Activated CD4-positive, alpha-beta T cell treated with anti-CD3 and anti-CD28 coated beads for 24 hours (primary cell): Measurements from ENCODE around the gene C20orf173.
A peak's percentile ranks its signal among the peaks of the same experiment; 100 is the strongest.

Experiments
- DNase-seq, 2 donors: peaks; one replicate each; pipeline ENCODE4 v3.0.0-alpha.2; 2020; ENCODE audit warnings: low read depth in 2 of 2

Gene C20orf173

DNA sequence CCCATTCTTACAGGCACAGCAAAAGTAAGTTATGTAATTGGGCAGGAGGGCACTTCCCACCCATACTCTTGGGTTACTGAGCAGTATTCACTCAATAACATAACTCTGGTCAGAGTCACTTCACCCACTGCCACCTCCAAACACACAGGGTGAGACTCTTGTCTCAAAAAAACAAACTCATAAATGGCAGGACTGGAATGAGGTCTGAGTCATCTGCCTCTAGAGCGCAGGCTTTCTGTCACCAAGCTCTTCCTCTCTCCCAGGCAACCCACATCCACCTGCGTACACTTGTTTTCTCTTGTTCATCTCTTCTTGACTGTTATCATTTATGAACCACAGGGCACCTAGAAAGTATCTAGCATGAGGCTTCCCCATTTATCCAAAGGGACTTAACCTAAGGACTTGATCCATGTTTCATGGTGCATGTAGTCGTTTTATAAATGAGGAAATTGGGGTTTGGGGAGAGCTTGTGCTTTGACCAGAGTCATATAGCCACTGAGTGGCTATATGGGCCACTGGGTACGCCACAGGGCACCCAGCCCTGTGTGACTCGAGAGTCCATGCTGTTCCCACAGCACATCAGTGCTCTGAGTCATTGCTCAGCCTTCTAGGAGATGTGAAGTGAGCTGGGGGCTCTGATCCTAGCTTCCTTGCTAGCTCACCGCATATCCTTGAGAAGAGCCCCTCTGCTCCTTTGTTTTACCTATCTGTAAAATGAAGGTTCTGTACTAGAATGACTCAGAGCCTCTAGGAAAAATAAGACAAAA, 22.4 kb downstream of the C20orf173 start:
- DNase-seq = no peak

- no peak for DNase-seq
Observed at GRCh38 chr20:35506179-35506578, 23.3 kb downstream of the C20orf173 start.

GRCh38 chr20:35504751-35505150, 24.7 kb downstream of the C20orf173 start:
- no peak for DNase-seq

- no peak for DNase-seq
Observed at GRCh38 chr20:35503841-35504561, 25.5 kb downstream of the C20orf173 start.

DNA sequence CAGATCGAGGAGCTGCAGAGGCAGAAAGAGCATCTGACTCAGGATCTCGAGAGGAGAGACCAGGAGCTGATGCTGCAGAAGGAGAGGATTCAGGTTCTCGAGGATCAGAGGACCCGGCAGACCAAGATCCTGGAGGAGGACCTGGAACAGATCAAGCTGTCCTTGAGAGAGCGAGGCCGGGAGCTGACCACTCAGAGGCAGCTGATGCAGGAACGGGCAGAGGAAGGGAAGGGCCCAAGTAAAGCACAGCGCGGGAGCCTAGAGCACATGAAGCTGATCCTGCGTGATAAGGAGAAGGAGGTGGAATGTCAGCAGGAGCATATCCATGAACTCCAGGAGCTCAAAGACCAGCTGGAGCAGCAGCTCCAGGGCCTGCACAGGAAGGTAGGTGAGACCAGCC, 26.2 kb downstream of the C20orf173 start:
- DNase-seq = no peak

DNA sequence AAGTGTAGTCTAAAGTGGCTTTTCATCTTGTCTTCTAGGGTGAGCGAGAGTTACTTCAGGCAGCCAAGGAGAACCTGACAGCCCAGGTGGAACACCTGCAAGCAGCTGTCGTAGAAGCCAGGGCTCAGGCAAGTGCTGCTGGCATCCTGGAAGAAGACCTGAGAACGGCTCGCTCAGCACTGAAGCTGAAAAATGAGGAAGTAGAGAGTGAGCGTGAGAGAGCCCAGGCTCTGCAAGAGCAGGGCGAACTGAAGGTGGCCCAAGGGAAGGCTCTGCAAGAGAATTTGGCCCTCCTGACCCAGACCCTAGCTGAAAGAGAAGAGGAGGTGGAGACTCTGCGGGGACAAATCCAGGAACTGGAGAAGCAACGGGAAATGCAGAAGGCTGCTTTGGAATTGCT, 27.1 kb downstream of the C20orf173 start:
- no peak for DNase-seq

DNA sequence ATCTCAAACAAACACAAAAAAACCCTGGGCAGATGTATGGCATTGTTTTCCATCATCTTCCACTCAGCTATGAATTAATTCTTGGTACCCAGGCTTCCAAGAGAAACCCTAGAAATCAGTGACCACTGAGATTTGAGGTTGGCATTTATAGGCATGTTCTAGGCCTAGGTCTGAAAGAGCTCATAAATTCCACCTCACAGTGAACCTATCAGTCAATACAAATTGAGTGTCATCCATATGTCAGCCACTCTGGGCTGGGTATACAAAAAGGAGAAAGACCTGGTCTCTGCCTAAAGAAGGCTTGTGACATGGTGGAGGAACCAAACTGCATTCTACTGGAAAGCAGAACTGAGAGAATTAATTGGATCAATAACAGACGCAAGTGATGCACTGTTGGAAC, 30.2 kb downstream of the C20orf173 start:
- DNase-seq = no peak

GRCh38 chr20:35497780-35498189, 31.7 kb downstream of the C20orf173 start:
- no peak for DNase-seq

DNA sequence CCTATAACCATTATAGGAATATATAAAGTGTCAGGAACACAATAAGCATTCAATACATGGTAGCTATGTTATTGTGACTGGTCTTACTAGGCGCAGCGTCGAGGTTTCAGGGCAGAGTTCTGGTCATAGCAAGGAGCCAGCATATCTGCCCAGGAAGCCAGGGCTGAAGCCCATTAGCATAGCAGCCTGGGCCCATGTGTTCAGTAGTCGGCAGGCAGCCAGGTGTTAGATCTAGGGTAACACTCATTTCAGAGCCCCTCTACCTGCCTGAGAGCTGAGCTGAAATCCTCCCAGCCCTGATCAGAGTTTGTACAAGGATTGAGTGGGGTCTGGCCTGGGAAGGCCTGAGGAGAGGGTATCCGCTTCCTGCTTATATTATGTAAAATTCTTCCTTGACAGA, 32.1 kb downstream of the C20orf173 start:
- DNase-seq = no peak

DNA sequence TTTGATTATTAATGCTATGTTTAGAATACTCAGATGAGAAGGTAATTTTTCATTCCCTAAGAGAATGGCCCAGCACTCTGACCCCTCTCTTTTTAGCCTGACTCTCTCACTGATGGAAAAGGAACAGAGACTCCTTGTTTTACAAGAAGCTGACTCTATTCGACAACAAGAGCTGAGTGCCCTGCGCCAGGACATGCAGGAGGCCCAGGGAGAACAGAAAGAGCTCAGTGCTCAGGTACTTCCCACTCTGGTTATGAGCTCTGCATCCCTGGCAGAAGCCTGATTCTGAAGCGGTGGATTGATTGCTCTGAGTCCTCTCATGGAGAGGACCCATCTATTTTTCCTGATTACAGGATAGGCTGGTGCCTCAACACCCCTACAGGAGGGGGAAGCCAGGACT, 33.0 kb downstream of the C20orf173 start:
- no peak for DNase-seq

GRCh38 chr20:35492352-35492751, 37.1 kb downstream of the C20orf173 start:
- DNase-seq = no peak

GRCh38 chr20:35491823-35492222, 37.6 kb downstream of the C20orf173 start:
- DNase-seq = no peak

GRCh38 chr20:35490736-35491181, 38.7 kb downstream of the C20orf173 start:
- peak; percentile 32 to 35 for DNase-seq

DNA sequence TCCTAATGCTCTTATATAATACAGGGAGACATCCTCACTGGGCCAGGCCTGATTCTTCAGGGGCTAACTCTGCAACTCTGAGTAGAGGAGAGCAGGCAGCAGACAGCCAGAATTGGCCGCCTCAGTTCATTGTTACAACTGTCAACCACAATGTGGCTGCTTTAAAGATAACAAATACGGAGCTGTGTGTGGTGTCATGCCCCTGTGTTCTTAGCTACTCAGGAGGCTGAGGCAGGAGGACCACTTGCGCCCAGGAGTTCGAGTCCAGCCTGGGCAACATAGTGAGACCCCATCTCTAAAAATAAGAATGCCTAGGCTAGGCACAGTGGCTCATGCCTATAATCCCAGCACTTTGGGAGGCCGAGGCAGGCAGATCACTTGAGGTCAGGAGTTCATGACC, 39.7 kb downstream of the C20orf173 start:
- no peak for DNase-seq

DNA sequence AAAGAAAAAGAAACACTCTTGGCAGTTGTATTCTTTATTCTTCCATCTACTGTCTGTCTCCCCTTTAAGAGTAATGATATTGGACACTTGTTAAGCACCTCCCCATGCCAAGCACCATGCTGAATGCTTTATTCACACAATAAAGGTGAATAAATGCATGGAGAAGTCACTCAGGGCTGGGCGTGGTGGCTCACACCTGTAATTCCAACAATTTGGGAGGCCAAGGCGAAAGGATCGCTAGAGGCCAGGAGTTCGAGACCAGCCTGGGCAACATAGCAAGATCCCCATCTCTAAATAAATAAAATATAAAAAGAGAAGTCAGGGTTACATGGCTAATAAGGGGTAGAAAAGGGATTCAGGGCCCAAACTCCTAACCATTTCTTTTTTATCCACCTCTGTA, 42.0 kb downstream of the C20orf173 start:
- no peak for DNase-seq

DNA sequence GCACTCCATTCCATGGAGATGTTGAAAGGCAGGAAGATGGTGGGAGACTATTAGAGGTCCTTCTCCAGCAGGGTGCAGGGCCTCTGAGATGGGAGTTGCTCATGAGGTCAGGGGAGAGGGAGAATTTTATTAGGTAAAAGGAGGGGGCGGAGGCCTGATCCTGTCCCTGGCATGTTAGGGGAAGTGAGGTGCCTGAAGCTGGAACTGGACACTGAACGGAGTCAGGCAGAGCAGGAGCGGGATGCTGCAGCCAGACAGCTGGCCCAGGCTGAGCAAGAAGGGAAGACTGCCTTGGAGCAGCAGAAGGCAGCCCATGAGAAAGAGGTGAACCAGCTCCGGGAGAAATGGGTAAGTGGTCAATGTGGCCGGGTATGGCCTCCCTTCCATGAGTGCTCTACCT, 49.7 kb downstream of the C20orf173 start:
- no peak for DNase-seq

GRCh38 chr20:35478804-35479472, 50.5 kb downstream of the C20orf173 start:
- DNase-seq = no peak
